Measurements from ENCODE around the gene UPF1.
"Not testable (repeated sequence)": the region's sequence is repeated elsewhere in the genome, so short reads cannot be mapped to it uniquely, and the experiment has no call there.

- TF ChIP-seq, protein P1, sequence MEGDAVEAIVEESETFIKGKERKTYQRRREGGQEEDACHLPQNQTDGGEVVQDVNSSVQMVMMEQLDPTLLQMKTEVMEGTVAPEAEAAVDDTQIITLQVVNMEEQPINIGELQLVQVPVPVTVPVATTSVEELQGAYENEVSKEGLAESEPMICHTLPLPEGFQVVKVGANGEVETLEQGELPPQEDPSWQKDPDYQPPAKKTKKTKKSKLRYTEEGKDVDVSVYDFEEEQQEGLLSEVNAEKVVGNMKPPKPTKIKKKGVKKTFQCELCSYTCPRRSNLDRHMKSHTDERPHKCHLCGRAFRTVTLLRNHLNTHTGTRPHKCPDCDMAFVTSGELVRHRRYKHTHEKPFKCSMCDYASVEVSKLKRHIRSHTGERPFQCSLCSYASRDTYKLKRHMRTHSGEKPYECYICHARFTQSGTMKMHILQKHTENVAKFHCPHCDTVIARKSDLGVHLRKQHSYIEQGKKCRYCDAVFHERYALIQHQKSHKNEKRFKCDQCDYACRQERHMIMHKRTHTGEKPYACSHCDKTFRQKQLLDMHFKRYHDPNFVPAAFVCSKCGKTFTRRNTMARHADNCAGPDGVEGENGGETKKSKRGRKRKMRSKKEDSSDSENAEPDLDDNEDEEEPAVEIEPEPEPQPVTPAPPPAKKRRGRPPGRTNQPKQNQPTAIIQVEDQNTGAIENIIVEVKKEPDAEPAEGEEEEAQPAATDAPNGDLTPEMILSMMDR (IDR thresholded peaks at IDR 0.05): not testable (repeated sequence)
- TF ChIP-seq POLR2A (IDR thresholded peaks at IDR 0.05): not testable (repeated sequence)
Observed at GRCh38 chr19:18816645-18817044, 15.1 kb upstream of the UPF1 start.
